GM13976 (cell line): Measurements from ENCODE around the gene ISOC1.

Experiments used
- DNase-seq: peaks from one replicate; pipeline ENCODE4 v3.0.0; 2012; ENCODE audit warnings: low spot score
- CTCF ChIP-seq: IDR thresholded peaks from 2 replicates; pipeline ENCODE4 v1.5.1; 2012; ENCODE audit warnings: borderline replicate concordance, mild to moderate bottlenecking; ENCODE audit not compliant: insufficient read depth; ENCODE audit errors: extremely low read depth, missing control alignments, control extremely low read depth
- in situ Hi-C: fragments of 300-500 bp; cut with MboI; formaldehyde crosslinking; loops from one replicate; pipeline ENCODE4 v1.12.0; 2022; ENCODE audit warnings: low sequenced_read_pairs, mixed read lengths, inconsistent platforms; ENCODE audit not compliant: unreplicated experiment

Gene ISOC1

GRCh38 chr5:129057329-129057728, 37.2 kb upstream of the ISOC1 start:
- TF ChIP-seq CTCF: no peak
- no peak for DNase-seq
- in situ Hi-C loops: no loop called here

- in situ Hi-C loops: no loop called here
Measured at GRCh38 chr5:129061849-129062248, 32.7 kb upstream of the ISOC1 start.

GRCh38 chr5:129063483-129064113, 31.0 kb upstream of the ISOC1 start:
- in situ Hi-C loops: no loop called here
- DNase-seq: no peak
- no peak for TF ChIP-seq CTCF

More at GRCh38 chr5:129061849-129062248, 32.7 kb upstream of the ISOC1 start:
- no peak for TF ChIP-seq CTCF
- DNase-seq: no peak

DNA sequence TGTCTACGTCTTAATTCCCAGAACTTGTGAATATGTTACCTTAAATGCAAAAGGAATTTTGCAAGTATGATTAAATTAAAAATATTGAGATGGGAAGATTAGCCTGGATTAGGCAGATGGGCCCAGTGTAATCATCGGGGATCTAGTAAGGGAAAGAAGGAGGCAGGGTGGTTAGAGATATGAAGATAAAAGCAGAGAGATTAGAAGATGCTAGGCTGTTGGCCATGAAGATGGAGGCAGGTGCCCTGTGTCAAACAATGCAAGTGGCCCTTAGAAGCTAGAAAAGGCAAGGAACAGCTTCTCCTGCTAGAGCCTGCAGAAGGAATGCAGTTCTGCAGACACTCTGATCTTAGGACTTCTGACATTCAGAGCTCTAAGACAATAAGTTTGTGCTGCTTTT, 28.8 kb upstream of the ISOC1 start:
- in situ Hi-C loops: no loop called here
- TF ChIP-seq CTCF: no peak
- DNase-seq: no peak

- no peak for DNase-seq
- in situ Hi-C loops: no loop called here
- TF ChIP-seq CTCF: no peak
Measured at GRCh38 chr5:129067745-129068144, 26.8 kb upstream of the ISOC1 start.

- TF ChIP-seq CTCF: no peak
- in situ Hi-C loops: no loop called here
- DNase-seq: no peak
Measured at GRCh38 chr5:129069292-129069691, 25.3 kb upstream of the ISOC1 start.
